Neural progenitor cell (in vitro differentiated cells): Measurements from ENCODE around the gene TOX2. TPM values are rescaled to one million over a fixed set of nuclear protein-coding genes. Genes with fewer than 3 reads are reported as not detected.
A peak's percentile ranks its signal among the peaks of the same experiment; 100 is the strongest.

Experiments
- DNase-seq: peaks from one replicate; pipeline ENCODE4 v3.0.0-alpha.2; 2016; ENCODE audit warnings: low spot score
- H2AFZ ChIP-seq: fragments of 200-600 bp; sonication (generic); replicated peaks from 2 replicates; pipeline ENCODE4 v1.6.1; 2016; ENCODE audit warnings: antibody characterized with exemption
- H3F3A ChIP-seq: fragments of 200-600 bp; sonication (generic); 2 replicates; pipeline ENCODE4 v1.6.1; 2016; ENCODE audit warnings: antibody characterized with exemption, low read depth
- H3K27ac ChIP-seq: fragments of 200-600 bp; sonication (generic); 2 replicates; pipeline ENCODE4 v1.5.1; 2016; ENCODE audit warnings: mild to moderate bottlenecking
- H3K27me3 ChIP-seq: fragments of 200-600 bp; sonication (generic); 2 replicates; pipeline ENCODE4 v1.6.1; 2016; ENCODE audit warnings: mild to moderate bottlenecking, moderate library complexity
- H3K36me3 ChIP-seq: fragments of 200-600 bp; sonication (generic); 2 replicates; pipeline ENCODE4 v1.5.1; 2016
- H3K4me1 ChIP-seq: fragments of 200-600 bp; sonication (generic); 2 replicates; pipeline ENCODE4 v1.6.1; 2016; ENCODE audit warnings: mixed run types
- H3K4me2 ChIP-seq: fragments of 200-600 bp; sonication (generic); 2 replicates; pipeline ENCODE4 v1.6.1; 2016
- H3K4me3 ChIP-seq: fragments of 200-600 bp; sonication (generic); 2 replicates; pipeline ENCODE4 v1.5.1; 2016
- H3K79me2 ChIP-seq: fragments of 200-600 bp; sonication (generic); 2 replicates; pipeline ENCODE4 v1.6.1; 2016; ENCODE audit warnings: low read depth
- H3K9ac ChIP-seq: fragments of 200-600 bp; sonication (generic); 2 replicates; pipeline ENCODE4 v1.6.1; 2016
- H3K9me3 ChIP-seq: fragments of 200-600 bp; sonication (generic); 2 replicates; pipeline ENCODE4 v1.5.1; 2016; ENCODE audit warnings: low read depth
- H4K20me1 ChIP-seq: fragments of 200-600 bp; sonication (generic); 2 replicates; pipeline ENCODE4 v1.6.1; 2016; ENCODE audit warnings: low read depth
- H3K27ac Mint-ChIP-seq: 3 replicates; pipeline ENCODE4 v1.8.0; 2021; ENCODE audit warnings: mixed read lengths
- H3K27me3 Mint-ChIP-seq: 2 replicates; pipeline ENCODE4 v1.8.0; 2022; ENCODE audit warnings: low read depth, mild to moderate bottlenecking, inconsistent platforms, moderate library complexity, mixed read lengths; ENCODE audit not compliant: insufficient read depth
- H3K36me3 Mint-ChIP-seq: 3 replicates; pipeline ENCODE4 v1.8.0; 2021; ENCODE audit warnings: mixed read lengths
- H3K4me1 Mint-ChIP-seq: 3 replicates; pipeline ENCODE4 v1.8.0; 2021; ENCODE audit warnings: mixed read lengths
- H3K4me3 Mint-ChIP-seq: 3 replicates; pipeline ENCODE4 v1.8.0; 2021; ENCODE audit warnings: mild to moderate bottlenecking, moderate library complexity, mixed read lengths
- H3K9me3 Mint-ChIP-seq: 3 replicates; pipeline ENCODE4 v1.8.0; 2020; ENCODE audit warnings: mixed read lengths
- CTCF ChIP-seq: fragments of 200-600 bp; sonication (generic); IDR thresholded peaks from 2 replicates; pipeline ENCODE4 v1.5.1; 2017; ENCODE audit warnings: antibody characterized with exemption, mild to moderate bottlenecking
- EZH2 ChIP-seq: fragments of 200-600 bp; sonication (generic); IDR thresholded peaks from 2 replicates; pipeline ENCODE4 v1.6.1; 2017; ENCODE audit warnings: antibody characterized with exemption, mild to moderate bottlenecking, moderate library complexity
- EZH2phosphoT487 ChIP-seq: fragments of 200-600 bp; sonication (generic); IDR thresholded peaks from 2 replicates; pipeline ENCODE4 v1.6.1; 2017; ENCODE audit warnings: antibody characterized with exemption
- total RNA-seq: library from RNA; depleted of rRNA; stranded (reverse); fragments of >200 nt; gene quantifications from 2 replicates; pipeline ENCODE4 v1.2.3, GENCODE V29; 2015; ENCODE audit warnings: low replicate concordance

The TOX2 gene
- total RNA-seq, 1 donor from 2014 or later: not detected

- no peak for TF ChIP-seq CTCF
- no peak for TF ChIP-seq EZH2phosphoT487
- TF ChIP-seq EZH2: no peak
- Histone ChIP-seq H3K79me2 (no peaks in the 10 kb centered on the region), H3K9me3 (no peaks in the 10 kb centered on the region), H4K20me1 (no peaks in the 10 kb centered on the region), H3F3A (no peaks in the 10 kb centered on the region), H3K4me2 (no peak overlapping the region), H3K27ac (no peak overlapping the region), H3K27me3 (no peaks in the 10 kb centered on the region), H3K9ac (no peak overlapping the region), H3K4me1 (peaks cover 4% of the 10 kb centered on the region), H2AFZ (no peak overlapping the region), H3K36me3 (no peaks in the 10 kb centered on the region), H3K4me3 (no peak overlapping the region)
- Mint-ChIP-seq H3K27ac (no peak overlapping the region), H3K4me3 (no peak overlapping the region), H3K9me3 (peaks cover 4% of the 10 kb centered on the region), H3K27me3 (peaks cover 6% of the 10 kb centered on the region), H3K36me3 (no peaks in the 10 kb centered on the region), H3K4me1 (peaks cover 7% of the 10 kb centered on the region)
- no peak for DNase-seq
These were observed 70.5 kb downstream of the TOX2 start for GRCh38 chr20:43985121-43985520.

GRCh38 chr20:43985608-43986316 lies 71.1 kb downstream of the TOX2 start:
- no peak overlapping the region for H3K27ac Mint-ChIP-seq
- H3K4me3 Mint-ChIP-seq: no peak overlapping the region
- Histone ChIP-seq H3K79me2 (no peaks in the 10 kb centered on the region), H3F3A (no peaks in the 10 kb centered on the region), H3K4me1 (peaks cover 4% of the 10 kb centered on the region), H4K20me1 (no peaks in the 10 kb centered on the region), H3K4me2 (no peak overlapping the region), H3K4me3 (no peak overlapping the region), H3K36me3 (no peaks in the 10 kb centered on the region), H2AFZ (no peak overlapping the region), H3K27ac (no peak overlapping the region), H3K9me3 (no peaks in the 10 kb centered on the region), H3K9ac (no peak overlapping the region), H3K27me3 (no peaks in the 10 kb centered on the region)
- H3K4me1 Mint-ChIP-seq: peaks cover 7% of the 10 kb centered on the region
- no peaks in the 10 kb centered on the region for H3K36me3 Mint-ChIP-seq
- H3K9me3 Mint-ChIP-seq: peaks cover 4% of the 10 kb centered on the region
- TF ChIP-seq EZH2phosphoT487: no peak
- no peak for TF ChIP-seq CTCF
- no peak for TF ChIP-seq EZH2
- no peak for DNase-seq
- peaks cover 8% of the 10 kb centered on the region for H3K27me3 Mint-ChIP-seq

GRCh38 chr20:43987018-43987417 lies 72.4 kb downstream of the TOX2 start:
- Mint-ChIP-seq H3K27me3 (peaks cover 6% of the 10 kb centered on the region), H3K4me1 (peaks cover 7% of the 10 kb centered on the region), H3K9me3 (peaks cover 4% of the 10 kb centered on the region), H3K4me3 (no peak overlapping the region), H3K36me3 (no peaks in the 10 kb centered on the region), H3K27ac (no peak overlapping the region)
- Histone ChIP-seq H3K36me3 (no peaks in the 10 kb centered on the region), H3K79me2 (no peaks in the 10 kb centered on the region), H4K20me1 (no peaks in the 10 kb centered on the region), H2AFZ (no peak overlapping the region), H3K27ac (peak overlapping the region; percentile 1), H3F3A (no peaks in the 10 kb centered on the region), H3K9ac (no peak overlapping the region), H3K4me1 (peaks cover 4% of the 10 kb centered on the region), H3K4me2 (peak overlapping the region; percentile 35), H3K4me3 (no peak overlapping the region), H3K9me3 (no peaks in the 10 kb centered on the region), H3K27me3 (no peaks in the 10 kb centered on the region)
- DNase-seq: no peak
- TF ChIP-seq EZH2 (no peak), CTCF (no peak), EZH2phosphoT487 (no peak)
